Upper lobe of left lung (tissue), 6 donors: Measurements from ENCODE around the gene AQP12B. TPM values are rescaled to one million over a fixed set of nuclear protein-coding genes. Genes with fewer than 3 reads are reported as not detected.

Experiments
- ATAC-seq, 2 donors: fragments of 200-7000 bp; cut with Tn5 transposase; one replicate each; pipeline ENCODE4 v1.9.1; 2022; ENCODE audit warnings: mild to moderate bottlenecking in 2 of 2, moderate library complexity in 2 of 2; ENCODE audit not compliant: low FRiP score in 2 of 2
- DNase-seq, 2 donors: peaks; one replicate each; pipeline ENCODE4 v3.0.0-alpha.2; 2019 to 2020
- H3K27ac ChIP-seq, 4 donors: fragments of 200-600 bp; sonication (generic); one replicate each; pipeline ENCODE4 v1.5.1; 2016 to 2019
- H3K27me3 ChIP-seq, 4 donors: fragments of 200-600 bp; sonication (generic); one replicate each; pipeline ENCODE4 v1.5.1; 2017 to 2019
- H3K36me3 ChIP-seq, 4 donors: fragments of 200-600 bp; sonication (generic); one replicate each; pipeline ENCODE4 v1.5.1; 2016 to 2019
- H3K4me1 ChIP-seq, 4 donors: fragments of 200-600 bp; sonication (generic); one replicate each; pipeline ENCODE4 v1.5.1; 2018 to 2019
- H3K4me3 ChIP-seq, 4 donors: fragments of 200-600 bp; sonication (generic); one replicate each; pipeline ENCODE4 v1.5.1; 2017 to 2019; ENCODE audit warnings: mild to moderate bottlenecking in 2 of 4, moderate library complexity in 1 of 4
- H3K9me3 ChIP-seq, 4 donors: fragments of 200-600 bp; sonication (generic); one replicate each; pipeline ENCODE4 v1.5.1; 2018 to 2019
- EP300 ChIP-seq, 4 donors: sonication (generic); formaldehyde crosslinking; IDR thresholded peaks; one replicate each; pipeline ENCODE4 v1.5.1; 2017; ENCODE audit warnings: antibody characterized with exemption in 4 of 4, control low read depth in 2 of 4
- POLR2A ChIP-seq, 4 donors: fragments of 450-650 bp; IDR thresholded peaks; one replicate each; pipeline ENCODE4 v1.5.1; 2016 to 2017; ENCODE audit warnings: antibody characterized with exemption in 4 of 4, mild to moderate bottlenecking in 2 of 4
- POLR2AphosphoS5 ChIP-seq, 2 donors: sonication (generic); formaldehyde crosslinking; IDR thresholded peaks; one replicate each; pipeline ENCODE4 v1.5.1; 2017; ENCODE audit warnings: antibody characterized with exemption in 2 of 2
- WGBS, 2 donors: methylation state at CpG; one replicate each; pipeline ENCODE4 v1.1.5; 2017 to 2018; 5-methylcytosine and 5-hydroxymethylcytosine counted together
- total RNA-seq, 6 donors: library from RNA; depleted of rRNA in 4 of 6; stranded (reverse); fragments of >200 nt in 4 of 6; gene quantifications; one replicate each; pipeline versions ENCODE4 v1.1.0 to v1.2.1, GENCODE V29; 2016 to 2021
- TF ChIP-seq, protein P1 (sequence below), 6 experiments: fragments of 450-650 bp in 4 of 6; fragments of 200-600 bp in 2 of 6; sonication (generic) in 2 of 6; IDR thresholded peaks; one replicate each; pipeline ENCODE4 v1.5.1; 2016 to 2019; ENCODE audit warnings: antibody characterized with exemption in 6 of 6
- donor health status: DM: no; HTN: no; CAD: no; lungs with moderate emphysema.
- donor health status: DM: no; HTN: yes; CAD: no; lungs with severe emphysema.

The AQP12B gene
- total RNA-seq, 6 donors from 2014 or later: not detected

DNA sequence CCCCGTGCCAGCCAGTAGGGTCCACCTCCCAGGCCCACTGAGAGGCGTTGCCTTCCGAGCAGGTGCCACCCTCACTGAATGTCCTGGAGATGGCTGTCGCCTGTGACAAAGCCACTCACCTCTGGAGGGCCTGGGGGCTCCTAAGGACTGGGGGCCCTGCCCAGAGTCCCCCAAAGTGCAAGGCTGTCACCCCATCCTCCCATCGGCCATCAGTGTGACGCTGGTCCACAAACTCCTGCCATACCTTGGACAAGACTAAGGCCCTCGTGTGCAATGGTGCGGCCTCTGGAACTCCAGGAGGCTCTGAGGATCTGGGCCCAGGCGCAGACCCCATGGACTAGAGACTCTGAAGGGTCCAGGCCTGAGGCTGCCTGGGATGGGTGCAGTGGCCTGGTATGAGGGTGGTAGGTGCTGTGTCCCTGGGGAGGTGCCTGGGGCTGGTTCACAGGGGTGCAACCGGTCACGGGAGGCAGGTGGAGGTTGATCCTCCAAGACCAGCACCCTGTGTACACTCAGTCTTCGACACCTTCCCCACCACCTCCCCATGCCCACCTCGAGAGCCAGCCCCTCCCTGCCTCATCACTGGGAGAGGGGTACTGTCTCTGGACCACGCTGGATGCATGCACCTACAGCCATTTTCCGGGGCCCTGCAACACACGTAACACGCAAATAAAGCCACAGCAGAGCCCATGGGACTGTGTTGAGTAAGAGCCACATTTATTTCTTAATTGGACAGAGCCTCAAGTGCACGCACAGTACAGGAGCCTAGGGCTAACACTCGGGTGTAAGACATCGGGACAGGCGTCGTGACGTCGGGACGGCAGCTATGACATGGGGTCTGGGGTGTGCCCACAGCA, 30.6 kb upstream of the AQP12B start:
- no peak for TF ChIP-seq POLR2AphosphoS5 (IDR thresholded peaks at IDR 0.05)
- TF ChIP-seq EP300 (IDR thresholded peaks at IDR 0.05): no peak
- TF ChIP-seq, protein P1, sequence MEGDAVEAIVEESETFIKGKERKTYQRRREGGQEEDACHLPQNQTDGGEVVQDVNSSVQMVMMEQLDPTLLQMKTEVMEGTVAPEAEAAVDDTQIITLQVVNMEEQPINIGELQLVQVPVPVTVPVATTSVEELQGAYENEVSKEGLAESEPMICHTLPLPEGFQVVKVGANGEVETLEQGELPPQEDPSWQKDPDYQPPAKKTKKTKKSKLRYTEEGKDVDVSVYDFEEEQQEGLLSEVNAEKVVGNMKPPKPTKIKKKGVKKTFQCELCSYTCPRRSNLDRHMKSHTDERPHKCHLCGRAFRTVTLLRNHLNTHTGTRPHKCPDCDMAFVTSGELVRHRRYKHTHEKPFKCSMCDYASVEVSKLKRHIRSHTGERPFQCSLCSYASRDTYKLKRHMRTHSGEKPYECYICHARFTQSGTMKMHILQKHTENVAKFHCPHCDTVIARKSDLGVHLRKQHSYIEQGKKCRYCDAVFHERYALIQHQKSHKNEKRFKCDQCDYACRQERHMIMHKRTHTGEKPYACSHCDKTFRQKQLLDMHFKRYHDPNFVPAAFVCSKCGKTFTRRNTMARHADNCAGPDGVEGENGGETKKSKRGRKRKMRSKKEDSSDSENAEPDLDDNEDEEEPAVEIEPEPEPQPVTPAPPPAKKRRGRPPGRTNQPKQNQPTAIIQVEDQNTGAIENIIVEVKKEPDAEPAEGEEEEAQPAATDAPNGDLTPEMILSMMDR (IDR thresholded peaks at IDR 0.05): no peak
- TF ChIP-seq POLR2A (IDR thresholded peaks at IDR 0.05): no peak
- Histone ChIP-seq H3K27me3 (no peaks in the 10 kb centered on the region), H3K36me3 (no peaks in the 10 kb centered on the region), H3K27ac (no peak overlapping the region), H3K9me3 (no peaks in the 10 kb centered on the region), H3K4me1 (no peaks in the 10 kb centered on the region), H3K4me3 (no peak overlapping the region)
- DNase-seq (peak in 1 of 2 donors; percentile 52), ATAC-seq (no peak)
- WGBS, 2 donors: 87 to 91% methylated on average over 19 to 23 of the region's 25 CpGs

DNA sequence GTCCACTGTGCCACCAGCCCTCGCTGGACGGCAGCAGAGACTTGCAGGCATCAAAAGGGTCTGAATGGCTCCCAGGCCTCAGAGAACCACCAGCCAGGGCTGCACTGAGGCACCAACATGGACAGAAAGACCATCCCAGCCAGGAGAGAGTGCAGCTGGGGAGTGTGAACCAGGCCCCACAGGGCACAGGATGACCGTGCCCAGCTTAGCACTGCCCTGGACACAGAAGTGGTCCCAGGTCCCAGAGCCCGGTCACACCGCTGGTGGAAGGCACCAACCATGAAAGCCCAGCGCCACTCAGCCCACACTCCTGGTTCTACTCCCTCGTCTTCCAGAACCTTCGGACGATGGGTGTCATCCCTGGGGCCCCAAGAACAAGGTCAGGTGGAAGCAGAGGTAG, 29.4 kb upstream of the AQP12B start:
- DNase-seq (peak in 1 of 2 donors; percentile 38), ATAC-seq (no peak)
- no peaks in the 10 kb centered on the region for H3K4me1 ChIP-seq
- no peaks in the 10 kb centered on the region for H3K27me3 ChIP-seq
- no peaks in the 10 kb centered on the region for H3K9me3 ChIP-seq
- no peak overlapping the region for H3K4me3 ChIP-seq
- TF ChIP-seq POLR2A (IDR thresholded peaks at IDR 0.05) (no peak), POLR2AphosphoS5 (IDR thresholded peaks at IDR 0.05) (no peak), EP300 (IDR thresholded peaks at IDR 0.05) (no peak)
- TF ChIP-seq, protein P1 (IDR thresholded peaks at IDR 0.05): no peak
- H3K27ac ChIP-seq: no peak overlapping the region
- H3K36me3 ChIP-seq: no peaks in the 10 kb centered on the region
- 90 to 92% methylated on average over 6 to 9 of the region's 9 CpGs for WGBS, 2 donors

DNA sequence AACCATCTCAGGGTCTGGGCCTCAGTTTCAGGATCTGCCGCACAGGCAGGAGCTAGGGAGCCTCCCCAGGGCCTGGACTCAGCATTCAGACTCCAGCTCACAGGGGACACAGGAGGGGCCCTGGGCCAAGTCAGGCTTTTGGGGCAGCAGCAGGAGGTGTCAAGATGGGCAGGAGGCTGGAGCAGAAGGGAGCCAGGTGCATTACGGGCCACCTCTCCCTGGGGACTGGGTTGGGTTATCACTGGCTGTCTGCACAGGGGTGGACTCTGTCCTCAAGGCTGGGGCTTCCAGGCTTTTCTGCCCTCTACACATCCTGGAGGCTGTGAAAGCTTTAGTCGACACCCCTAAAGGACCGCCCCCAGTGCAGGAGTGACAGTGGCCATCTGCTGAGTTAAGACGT, 29.0 kb upstream of the AQP12B start:
- no peak for TF ChIP-seq EP300 (IDR thresholded peaks at IDR 0.05)
- TF ChIP-seq, protein P1 (IDR thresholded peaks at IDR 0.05): no peak
- no peak for TF ChIP-seq POLR2A (IDR thresholded peaks at IDR 0.05)
- no peak for TF ChIP-seq POLR2AphosphoS5 (IDR thresholded peaks at IDR 0.05)
- no peaks in the 10 kb centered on the region for H3K27me3 ChIP-seq
- DNase-seq (no peak), ATAC-seq (no peak)
- no peaks in the 10 kb centered on the region for H3K4me1 ChIP-seq
- no peak overlapping the region for H3K27ac ChIP-seq
- H3K36me3 ChIP-seq: no peaks in the 10 kb centered on the region
- no peaks in the 10 kb centered on the region for H3K9me3 ChIP-seq
- H3K4me3 ChIP-seq: no peak overlapping the region
- WGBS, 2 donors: 75 to 85% methylated on average over 2 to 5 of the region's 5 CpGs

DNA sequence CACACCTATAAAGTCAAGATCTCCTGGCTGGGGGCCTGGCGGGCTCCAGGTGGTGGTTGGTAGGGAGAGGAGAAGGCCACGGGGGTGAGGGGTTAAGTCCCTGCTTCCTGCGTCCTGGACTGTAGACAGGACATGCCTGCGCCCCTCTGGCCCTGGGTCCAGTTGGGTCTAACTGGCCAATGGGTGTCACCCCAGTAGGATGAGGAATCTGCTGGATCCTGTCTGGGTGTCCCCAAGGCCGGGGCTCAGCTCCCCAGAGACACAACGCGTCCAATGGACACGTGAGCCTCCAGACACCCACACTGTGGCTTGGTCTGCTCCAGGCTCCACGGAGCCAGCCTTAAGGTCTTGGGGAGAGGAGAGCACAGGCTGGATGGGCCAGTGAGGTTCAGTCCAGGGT, 28.6 kb upstream of the AQP12B start:
- Histone ChIP-seq H3K4me3 (no peak overlapping the region), H3K27me3 (no peaks in the 10 kb centered on the region), H3K27ac (no peak overlapping the region), H3K36me3 (no peaks in the 10 kb centered on the region), H3K9me3 (no peaks in the 10 kb centered on the region), H3K4me1 (no peaks in the 10 kb centered on the region)
- WGBS, 2 donors: 89% methylated on average over 9 of the region's 9 CpGs; no CpG with 5 or more reads in 1 of the 2 donors
- DNase-seq: no peak
- ATAC-seq: peak in 1 of 2 donors; percentile 8
- TF ChIP-seq, protein P1 (IDR thresholded peaks at IDR 0.05): no peak
- TF ChIP-seq POLR2A (IDR thresholded peaks at IDR 0.05): no peak
- TF ChIP-seq EP300 (IDR thresholded peaks at IDR 0.05): no peak
- no peak for TF ChIP-seq POLR2AphosphoS5 (IDR thresholded peaks at IDR 0.05)

- DNase-seq: no peak
- Histone ChIP-seq H3K36me3 (no peaks in the 10 kb centered on the region), H3K9me3 (no peaks in the 10 kb centered on the region), H3K4me3 (no peak overlapping the region), H3K27me3 (no peaks in the 10 kb centered on the region), H3K4me1 (no peaks in the 10 kb centered on the region), H3K27ac (no peak overlapping the region)
- WGBS, 2 donors: 76 to 79% methylated on average over 7 of the region's 7 CpGs
- no peak for ATAC-seq
- TF ChIP-seq EP300 (IDR thresholded peaks at IDR 0.05) (no peak), POLR2AphosphoS5 (IDR thresholded peaks at IDR 0.05) (no peak), POLR2A (IDR thresholded peaks at IDR 0.05) (no peak)
- TF ChIP-seq, protein P1 (IDR thresholded peaks at IDR 0.05): no peak
Observed at GRCh38 chr2:240708457-240708856, 25.8 kb upstream of the AQP12B start.
